Caco-2 (cell line): ENCODE results near the gene TMEM196. TPM values are rescaled to one million over a fixed set of nuclear protein-coding genes. Genes with fewer than 3 reads are reported as not detected.

ENCODE experiments used
- BruUV-seq: library from RNA; stranded (reverse); fragments of 400-500 nt; replicated peaks from 2 replicates; lab custom pipeline; 2021; lab: Mats Ljungman, UMichigan
- CTCF ChIA-PET: fragments of 300-600 bp; sonication (Branson Sonifier 250); formaldehyde crosslinking; loops from one replicate; lab custom pipeline; 2022; ENCODE audit warnings: antibody characterized with exemption; lab: Charles Lee
- POLR2A ChIA-PET: fragments of 300-600 bp; sonication (Branson Sonifier 250); formaldehyde crosslinking; loops from one replicate; lab custom pipeline; 2022; ENCODE audit warnings: antibody characterized with exemption; lab: Charles Lee
- DNase-seq, 2 experiments: peaks; one replicate each; pipeline versions ENCODE4 v3.0.0 to v3.0.0-alpha.2; 2020 to 2022
- H3K27me3 ChIP-seq: replicated peaks from 2 replicates; pipeline ENCODE4 v1.6.0; 2011; ENCODE audit warnings: low read length; ENCODE audit not compliant: control insufficient read depth, insufficient read depth
- H3K36me3 ChIP-seq: 2 replicates; pipeline ENCODE4 v1.5.1; 2011; ENCODE audit warnings: low read length; ENCODE audit not compliant: control insufficient read depth, insufficient read depth
- H3K4me1 ChIP-seq: fragments of 250-450 bp; sonication (Bioruptor Pico); 2 replicates; pipeline ENCODE4 v1.5.1; 2020; ENCODE audit warnings: mild to moderate bottlenecking
- H3K4me3 ChIP-seq: 2 replicates; pipeline ENCODE4 v1.5.1; 2011; ENCODE audit warnings: low read depth, mild to moderate bottlenecking, control low read depth, low read length
- H3K9me3 ChIP-seq: fragments of 250-450 bp; sonication (Bioruptor Pico); 2 replicates; pipeline ENCODE4 v1.5.1; 2020; ENCODE audit warnings: mild to moderate bottlenecking, moderate library complexity
- H3K27ac Mint-ChIP-seq: one replicate; pipeline ENCODE4 v1.8.0; 2022; ENCODE audit warnings: mixed read lengths; ENCODE audit not compliant: unreplicated experiment
- H3K27me3 Mint-ChIP-seq: one replicate; pipeline ENCODE4 v1.8.0; 2022; ENCODE audit warnings: mixed read lengths; ENCODE audit not compliant: insufficient read depth, unreplicated experiment
- H3K36me3 Mint-ChIP-seq: one replicate; pipeline ENCODE4 v1.8.0; 2022; ENCODE audit warnings: mild to moderate bottlenecking, mixed read lengths; ENCODE audit not compliant: insufficient read depth, unreplicated experiment
- H3K4me1 Mint-ChIP-seq: one replicate; pipeline ENCODE4 v1.8.0; 2022; ENCODE audit warnings: low read depth, mixed read lengths; ENCODE audit not compliant: unreplicated experiment
- H3K4me3 Mint-ChIP-seq: one replicate; pipeline ENCODE4 v1.8.0; 2022; ENCODE audit warnings: mild to moderate bottlenecking, moderate library complexity, mixed read lengths; ENCODE audit not compliant: unreplicated experiment
- H3K9me3 Mint-ChIP-seq: one replicate; pipeline ENCODE4 v1.8.0; 2022; ENCODE audit warnings: mixed read lengths; ENCODE audit not compliant: unreplicated experiment
- intact Hi-C: fragments of 100-400 bp; cut with micrococcal nuclease; formaldehyde crosslinking; loops from one replicate; pipeline ENCODE4 v1.10.0; 2022; ENCODE audit not compliant: unreplicated experiment
- total RNA-seq: library from RNA; stranded (reverse); gene quantifications from 2 replicates; pipeline ENCODE4 v1.2.3, GENCODE V29; 2022
- TF ChIP-seq, protein P1 (sequence below), 2 experiments: fragments of 200-600 bp in 1 of 2; IDR thresholded peaks; 1 replicate in 1 of 2; 2 replicates in 1 of 2; pipeline versions ENCODE4 v1.5.1 to v1.8.0; 2011 to 2022; ENCODE audit warnings: antibody characterized with exemption in 1 of 2, control low read depth in 1 of 2, inconsistent platforms in 1 of 2, low read depth in 1 of 2, low read length in 1 of 2, mild to moderate bottlenecking in 1 of 2, moderate library complexity in 1 of 2; ENCODE audit not compliant: insufficient read depth in 1 of 2, severe bottlenecking in 1 of 2, unreplicated experiment in 1 of 2

The TMEM196 gene
- total RNA-seq, 1 experiment from 2014 or later = not detected

DNA sequence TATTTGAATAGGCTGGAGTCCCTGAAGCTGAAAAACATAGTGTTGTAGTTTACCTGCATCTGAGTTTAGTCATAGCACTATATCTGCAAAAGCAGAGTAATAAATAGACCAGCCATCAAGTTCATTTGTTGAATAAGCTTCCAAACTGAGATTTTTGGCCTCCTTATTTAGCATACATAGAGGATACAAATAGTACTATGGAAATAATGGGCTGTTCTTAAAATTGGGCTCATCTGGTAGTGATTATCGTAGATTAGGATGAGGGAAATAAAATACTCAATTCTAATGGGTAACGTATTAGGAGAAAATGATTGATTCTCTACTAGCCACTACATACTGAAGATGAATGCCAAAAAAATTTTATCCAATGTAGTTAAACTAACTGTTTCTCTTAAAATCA is 41.4 kb upstream of the TMEM196 start:
- CTCF ChIA-PET = no interaction called here
- BruUV-seq = no TSS peak

DNA sequence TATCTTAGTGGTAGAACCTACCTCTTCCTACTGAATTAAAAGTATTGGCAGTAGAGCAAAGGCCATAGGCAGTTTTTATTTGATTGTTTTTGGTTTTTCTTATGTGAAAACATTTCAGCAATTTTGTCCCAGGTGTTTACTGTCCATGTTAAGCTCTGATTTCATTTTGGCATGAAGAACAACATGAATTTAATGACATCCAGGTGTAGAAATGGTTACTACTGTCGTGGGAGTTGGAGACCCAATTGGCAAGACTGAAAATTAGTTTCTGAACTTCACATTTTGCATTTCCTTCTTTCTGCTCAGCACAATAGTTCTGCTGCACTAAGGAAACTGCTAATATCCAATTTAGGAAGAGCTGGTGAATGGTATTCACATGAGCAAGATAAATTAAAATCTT is 38.0 kb upstream of the TMEM196 start:
- H3K4me3 Mint-ChIP-seq = no peak overlapping the region

More for the DNA sequence above, 41.4 kb upstream of the TMEM196 start:
- no peak overlapping the region for H3K27ac Mint-ChIP-seq
- H3K9me3 Mint-ChIP-seq = no peaks in the 10 kb centered on the region
- Histone ChIP-seq H3K27me3 (no peaks in the 10 kb centered on the region), H3K36me3 (no peaks in the 10 kb centered on the region), H3K9me3 (no peaks in the 10 kb centered on the region), H3K4me3 (no peak overlapping the region), H3K4me1 (no peaks in the 10 kb centered on the region)
- intact Hi-C loops = no loop called here
- H3K36me3 Mint-ChIP-seq = no peaks in the 10 kb centered on the region
- POLR2A ChIA-PET = no interaction called here
- H3K27me3 Mint-ChIP-seq = no peaks in the 10 kb centered on the region
- DNase-seq = no peak
- no peak overlapping the region for H3K4me3 Mint-ChIP-seq
- H3K4me1 Mint-ChIP-seq = peaks cover 8% of the 10 kb centered on the region
- TF ChIP-seq, protein P1, sequence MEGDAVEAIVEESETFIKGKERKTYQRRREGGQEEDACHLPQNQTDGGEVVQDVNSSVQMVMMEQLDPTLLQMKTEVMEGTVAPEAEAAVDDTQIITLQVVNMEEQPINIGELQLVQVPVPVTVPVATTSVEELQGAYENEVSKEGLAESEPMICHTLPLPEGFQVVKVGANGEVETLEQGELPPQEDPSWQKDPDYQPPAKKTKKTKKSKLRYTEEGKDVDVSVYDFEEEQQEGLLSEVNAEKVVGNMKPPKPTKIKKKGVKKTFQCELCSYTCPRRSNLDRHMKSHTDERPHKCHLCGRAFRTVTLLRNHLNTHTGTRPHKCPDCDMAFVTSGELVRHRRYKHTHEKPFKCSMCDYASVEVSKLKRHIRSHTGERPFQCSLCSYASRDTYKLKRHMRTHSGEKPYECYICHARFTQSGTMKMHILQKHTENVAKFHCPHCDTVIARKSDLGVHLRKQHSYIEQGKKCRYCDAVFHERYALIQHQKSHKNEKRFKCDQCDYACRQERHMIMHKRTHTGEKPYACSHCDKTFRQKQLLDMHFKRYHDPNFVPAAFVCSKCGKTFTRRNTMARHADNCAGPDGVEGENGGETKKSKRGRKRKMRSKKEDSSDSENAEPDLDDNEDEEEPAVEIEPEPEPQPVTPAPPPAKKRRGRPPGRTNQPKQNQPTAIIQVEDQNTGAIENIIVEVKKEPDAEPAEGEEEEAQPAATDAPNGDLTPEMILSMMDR (IDR thresholded peaks at IDR 0.05; ENCODE audit: insufficient read depth in 1 of 2, low read depth in 1 of 2, low read length in 1 of 2, severe bottlenecking in 1 of 2, unreplicated experiment in 1 of 2) = no peak

DNA sequence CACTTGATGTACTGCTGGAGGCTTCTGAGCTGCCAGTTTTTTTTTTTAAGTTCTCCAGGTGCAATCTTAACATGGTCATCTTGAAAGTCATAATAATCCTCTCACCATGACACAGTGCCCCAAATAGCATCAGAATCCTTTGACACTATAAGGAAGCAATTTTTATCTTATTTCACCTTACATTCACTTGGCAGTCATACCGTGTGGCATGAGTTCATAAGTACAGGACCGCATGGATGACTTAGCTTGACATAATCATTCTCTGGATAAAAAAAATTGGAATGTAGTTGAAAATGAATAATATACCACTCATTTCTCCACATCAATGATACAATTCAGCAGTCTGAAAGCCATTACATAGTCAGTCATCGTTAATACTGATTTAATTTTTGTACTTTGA is 25.6 kb upstream of the TMEM196 start:
- TF ChIP-seq, protein P1 (IDR thresholded peaks at IDR 0.05; ENCODE audit: insufficient read depth in 1 of 2, low read depth in 1 of 2, low read length in 1 of 2, severe bottlenecking in 1 of 2, unreplicated experiment in 1 of 2) = no peak
- intact Hi-C loops = no loop called here
- Histone ChIP-seq H3K9me3 (no peaks in the 10 kb centered on the region; the same call in 1 of the 2 replicates), H3K27me3 (no peaks in the 10 kb centered on the region), H3K36me3 (no peaks in the 10 kb centered on the region), H3K4me3 (no peak overlapping the region), H3K4me1 (no peaks in the 10 kb centered on the region)
- CTCF ChIA-PET = no interaction called here
- H3K4me1 Mint-ChIP-seq = no peaks in the 10 kb centered on the region
- DNase-seq = no peak
- H3K4me3 Mint-ChIP-seq = no peak overlapping the region
- no peak overlapping the region for H3K27ac Mint-ChIP-seq
- no peaks in the 10 kb centered on the region for H3K9me3 Mint-ChIP-seq
- H3K36me3 Mint-ChIP-seq = no peaks in the 10 kb centered on the region
- no peaks in the 10 kb centered on the region for H3K27me3 Mint-ChIP-seq
- BruUV-seq = no TSS peak
- POLR2A ChIA-PET = no interaction called here

More for the DNA sequence above, 38.0 kb upstream of the TMEM196 start:
- Histone ChIP-seq H3K4me1 (no peaks in the 10 kb centered on the region), H3K4me3 (no peak overlapping the region), H3K36me3 (no peaks in the 10 kb centered on the region), H3K9me3 (no peaks in the 10 kb centered on the region), H3K27me3 (no peaks in the 10 kb centered on the region)
- Mint-ChIP-seq H3K4me1 (peaks cover 13% of the 10 kb centered on the region), H3K36me3 (no peaks in the 10 kb centered on the region), H3K9me3 (peaks cover 7% of the 10 kb centered on the region), H3K27ac (no peak overlapping the region), H3K27me3 (no peaks in the 10 kb centered on the region)
- CTCF ChIA-PET = no interaction called here
- no peak for DNase-seq
- TF ChIP-seq, protein P1 (IDR thresholded peaks at IDR 0.05; ENCODE audit: insufficient read depth in 1 of 2, low read depth in 1 of 2, low read length in 1 of 2, severe bottlenecking in 1 of 2, unreplicated experiment in 1 of 2) = no peak
- BruUV-seq = no TSS peak
- intact Hi-C loops = no loop called here
- POLR2A ChIA-PET = no interaction called here
